NT2/D1 (cell line): ENCODE results near the gene MATCAP1.

ENCODE experiments used
- YY1 ChIP-seq: IDR thresholded peaks from 2 replicates; pipeline ENCODE4 v1.6.1; 2011; ENCODE audit not compliant: insufficient read length, insufficient read depth
- ZNF274 ChIP-seq: IDR thresholded peaks from 2 replicates; pipeline ENCODE4 v1.6.1; 2011; ENCODE audit warnings: mild to moderate bottlenecking, low read depth, low read length

DNA sequence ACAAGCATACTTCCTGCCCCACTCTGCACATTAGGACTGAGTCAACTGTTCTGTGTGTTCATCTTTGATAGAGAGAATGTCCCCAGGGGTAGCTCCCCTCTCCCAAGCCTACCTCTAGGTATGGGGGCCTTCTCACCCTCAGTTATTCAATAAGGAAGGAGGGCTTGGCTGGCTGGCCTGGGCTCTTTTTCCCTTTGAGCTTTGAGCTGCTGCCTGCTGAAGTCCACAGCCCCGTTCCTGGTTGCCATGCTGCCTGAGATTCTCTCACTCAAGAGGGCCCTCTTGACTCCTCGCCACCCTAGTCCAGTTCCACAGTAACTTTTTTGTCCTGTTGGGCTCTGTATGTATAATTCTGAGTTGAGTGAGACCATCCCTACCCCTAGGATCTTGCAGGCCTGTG, 38.0 kb downstream of the MATCAP1 start:
- TF ChIP-seq ZNF274, result no peak
- no peak for TF ChIP-seq YY1
